Kidney epithelial cell (primary cell): Measurements from ENCODE around the gene EXOSC7. TPM values are rescaled to one million over a fixed set of nuclear protein-coding genes. Genes with fewer than 3 reads are reported as not detected.

Experiments used
- DNase-seq: peaks from one replicate; pipeline ENCODE4 v3.0.0-alpha.2; 2010; ENCODE audit warnings: low read depth
- H3K27me3 ChIP-seq: 2 replicates; pipeline ENCODE4 v1.6.0; 2011; ENCODE audit warnings: low read length; ENCODE audit not compliant: control insufficient read depth, insufficient read depth
- H3K36me3 ChIP-seq: 2 replicates; pipeline ENCODE4 v1.5.1; 2011; ENCODE audit warnings: low read length; ENCODE audit not compliant: control insufficient read depth, insufficient read depth
- H3K4me3 ChIP-seq: 2 replicates; pipeline ENCODE4 v1.5.1; 2011; ENCODE audit warnings: low read depth, mild to moderate bottlenecking, control low read depth, low read length
- total RNA-seq: library from RNA; depleted of rRNA; stranded (reverse); fragments of >200 nt; gene quantifications from 2 replicates; pipeline ENCODE4 v1.2.3, GENCODE V29; 2015
- TF ChIP-seq, protein P1 (sequence below): IDR thresholded peaks from 2 replicates; pipeline ENCODE4 v1.5.1; 2011; ENCODE audit warnings: mild to moderate bottlenecking, moderate library complexity, low read length, control low read depth, inconsistent platforms; ENCODE audit not compliant: insufficient read depth, poor library complexity, severe bottlenecking

The EXOSC7 gene
- total RNA-seq, 1 donor from 2014 or later, result 64.8 TPM

DNA sequence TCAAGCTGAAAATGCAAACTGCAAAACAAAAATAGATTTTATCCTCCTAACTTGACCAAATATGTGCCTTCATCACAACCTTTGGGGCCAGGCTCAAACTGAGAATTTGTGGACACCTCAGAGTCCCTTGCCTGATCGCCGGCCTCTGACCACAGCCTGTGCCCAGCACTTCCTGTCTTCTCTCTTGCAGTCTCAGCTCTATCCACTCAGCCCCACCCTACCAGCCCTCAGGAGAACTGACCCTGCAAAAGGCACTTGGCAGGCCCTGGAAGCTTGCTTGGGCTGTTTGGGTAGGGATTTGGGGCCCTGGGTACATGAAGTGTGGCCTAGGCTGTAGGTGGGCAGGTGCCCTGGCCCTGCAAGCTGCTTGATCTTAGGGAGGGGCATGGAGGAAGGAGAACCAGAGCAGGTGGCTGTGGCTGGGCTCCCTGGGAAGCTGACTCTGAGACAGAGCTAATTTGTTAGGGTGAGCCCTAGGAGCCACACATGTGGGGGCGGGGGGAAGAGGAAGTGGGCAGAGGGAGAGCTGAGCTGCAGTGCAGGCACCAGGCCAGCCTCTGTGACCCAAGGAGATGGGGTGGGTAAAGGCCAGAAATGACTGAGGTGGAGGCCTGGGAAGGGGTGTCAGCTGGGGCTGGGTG is 58.7 kb downstream of the EXOSC7 start:
- DNase-seq, result no peak
- H3K36me3 ChIP-seq, result no peaks in the 10 kb centered on the region
- TF ChIP-seq, protein P1, sequence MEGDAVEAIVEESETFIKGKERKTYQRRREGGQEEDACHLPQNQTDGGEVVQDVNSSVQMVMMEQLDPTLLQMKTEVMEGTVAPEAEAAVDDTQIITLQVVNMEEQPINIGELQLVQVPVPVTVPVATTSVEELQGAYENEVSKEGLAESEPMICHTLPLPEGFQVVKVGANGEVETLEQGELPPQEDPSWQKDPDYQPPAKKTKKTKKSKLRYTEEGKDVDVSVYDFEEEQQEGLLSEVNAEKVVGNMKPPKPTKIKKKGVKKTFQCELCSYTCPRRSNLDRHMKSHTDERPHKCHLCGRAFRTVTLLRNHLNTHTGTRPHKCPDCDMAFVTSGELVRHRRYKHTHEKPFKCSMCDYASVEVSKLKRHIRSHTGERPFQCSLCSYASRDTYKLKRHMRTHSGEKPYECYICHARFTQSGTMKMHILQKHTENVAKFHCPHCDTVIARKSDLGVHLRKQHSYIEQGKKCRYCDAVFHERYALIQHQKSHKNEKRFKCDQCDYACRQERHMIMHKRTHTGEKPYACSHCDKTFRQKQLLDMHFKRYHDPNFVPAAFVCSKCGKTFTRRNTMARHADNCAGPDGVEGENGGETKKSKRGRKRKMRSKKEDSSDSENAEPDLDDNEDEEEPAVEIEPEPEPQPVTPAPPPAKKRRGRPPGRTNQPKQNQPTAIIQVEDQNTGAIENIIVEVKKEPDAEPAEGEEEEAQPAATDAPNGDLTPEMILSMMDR, result no peak
- H3K27me3 ChIP-seq, result no peaks in the 10 kb centered on the region
- no peak overlapping the region for H3K4me3 ChIP-seq

DNA sequence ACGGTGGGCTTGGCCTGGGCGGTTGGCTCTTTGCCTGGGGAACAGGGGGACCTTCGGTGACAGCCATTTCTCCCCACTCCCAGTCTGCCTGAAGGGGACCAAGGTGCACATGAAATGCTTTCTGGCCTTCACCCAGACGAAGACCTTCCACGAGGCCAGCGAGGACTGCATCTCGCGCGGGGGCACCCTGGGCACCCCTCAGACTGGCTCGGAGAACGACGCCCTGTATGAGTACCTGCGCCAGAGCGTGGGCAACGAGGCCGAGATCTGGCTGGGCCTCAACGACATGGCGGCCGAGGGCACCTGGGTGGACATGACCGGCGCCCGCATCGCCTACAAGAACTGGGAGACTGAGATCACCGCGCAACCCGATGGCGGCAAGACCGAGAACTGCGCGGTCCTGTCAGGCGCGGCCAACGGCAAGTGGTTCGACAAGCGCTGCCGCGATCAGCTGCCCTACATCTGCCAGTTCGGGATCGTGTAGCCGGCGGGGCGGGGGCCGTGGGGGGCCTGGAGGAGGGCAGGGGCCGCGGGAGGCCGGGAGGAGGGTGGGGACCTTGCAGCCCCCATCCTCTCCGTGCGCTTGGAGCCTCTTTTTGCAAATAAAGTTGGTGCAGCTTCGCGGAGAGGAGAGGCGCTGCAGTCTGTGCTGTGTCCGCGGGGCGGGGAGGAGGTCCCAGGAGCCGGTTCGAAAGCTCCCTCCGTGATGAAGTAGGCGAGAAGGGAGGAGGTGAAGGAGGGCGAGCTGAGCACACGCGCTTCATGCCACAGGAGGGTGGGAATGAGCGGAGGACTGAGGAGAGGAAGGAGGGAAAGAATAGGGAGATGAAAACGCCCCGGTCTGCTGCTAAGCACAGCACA is 59.6 kb downstream of the EXOSC7 start:
- TF ChIP-seq, protein P1, result no peak
- no peaks in the 10 kb centered on the region for H3K27me3 ChIP-seq
- no peak for DNase-seq
- no peaks in the 10 kb centered on the region for H3K36me3 ChIP-seq
- H3K4me3 ChIP-seq, result peak overlapping the region; percentile 29

DNA sequence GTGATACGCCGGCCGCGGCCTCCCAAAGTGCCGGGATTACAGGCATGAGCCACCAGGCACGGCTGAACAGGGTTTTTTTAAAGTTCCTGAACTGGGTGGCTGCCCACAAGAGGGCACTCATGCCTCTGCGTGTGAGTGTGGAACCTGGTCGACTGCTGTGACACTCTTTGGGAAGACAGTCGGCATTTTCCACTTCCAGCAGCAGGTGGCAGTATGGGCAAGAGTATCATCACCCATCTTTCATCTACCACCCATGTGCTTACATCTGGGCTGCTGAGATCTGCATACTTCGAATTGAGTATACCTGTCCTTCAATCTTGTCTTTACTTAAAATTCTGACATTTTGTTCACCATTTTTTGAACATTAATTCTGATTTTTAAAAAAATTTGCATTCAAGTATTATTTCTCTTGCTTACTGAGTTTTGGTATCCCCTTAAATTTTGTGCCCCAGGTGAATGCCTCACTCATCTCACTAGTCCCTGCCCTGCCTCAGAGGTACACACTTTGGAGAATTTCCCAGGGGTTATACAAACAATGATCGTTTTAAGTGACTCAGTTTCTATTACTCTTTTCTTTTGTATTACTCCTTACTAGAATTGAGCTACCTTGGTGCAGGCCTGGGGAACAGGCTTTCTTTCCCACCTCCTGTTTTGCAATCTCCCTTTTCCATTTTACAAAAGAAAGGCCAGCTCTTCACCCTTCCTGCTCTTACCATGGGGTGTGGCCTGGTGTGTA is 61.8 kb downstream of the EXOSC7 start:
- TF ChIP-seq, protein P1, result peak; percentile 90
- H3K4me3 ChIP-seq, result no peak overlapping the region
- H3K36me3 ChIP-seq, result no peaks in the 10 kb centered on the region
- H3K27me3 ChIP-seq, result no peaks in the 10 kb centered on the region
- DNase-seq, result peak; percentile 74

DNA sequence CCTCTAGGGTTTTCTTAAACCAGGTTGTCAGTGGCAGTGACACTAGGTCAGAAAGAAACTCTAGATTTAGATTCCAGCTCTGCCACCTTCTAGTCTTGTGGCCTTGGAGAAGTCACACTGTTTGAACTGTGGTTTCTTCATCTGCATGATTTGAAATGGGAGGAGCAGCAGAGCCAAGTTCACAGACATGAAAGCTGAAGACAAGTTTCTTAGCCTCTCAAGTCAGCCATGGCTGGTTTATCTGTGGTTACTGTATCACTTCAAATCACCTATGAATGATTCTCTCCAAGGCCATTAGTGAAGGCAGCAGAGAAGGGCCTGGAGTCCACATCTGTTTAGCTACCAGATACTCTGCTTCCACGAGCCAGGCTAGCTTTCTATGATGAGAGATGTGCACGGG is 65.6 kb downstream of the EXOSC7 start:
- Histone ChIP-seq H3K27me3 (no peaks in the 10 kb centered on the region), H3K4me3 (no peak overlapping the region), H3K36me3 (no peaks in the 10 kb centered on the region)
- no peak for DNase-seq
- TF ChIP-seq, protein P1, result no peak

DNA sequence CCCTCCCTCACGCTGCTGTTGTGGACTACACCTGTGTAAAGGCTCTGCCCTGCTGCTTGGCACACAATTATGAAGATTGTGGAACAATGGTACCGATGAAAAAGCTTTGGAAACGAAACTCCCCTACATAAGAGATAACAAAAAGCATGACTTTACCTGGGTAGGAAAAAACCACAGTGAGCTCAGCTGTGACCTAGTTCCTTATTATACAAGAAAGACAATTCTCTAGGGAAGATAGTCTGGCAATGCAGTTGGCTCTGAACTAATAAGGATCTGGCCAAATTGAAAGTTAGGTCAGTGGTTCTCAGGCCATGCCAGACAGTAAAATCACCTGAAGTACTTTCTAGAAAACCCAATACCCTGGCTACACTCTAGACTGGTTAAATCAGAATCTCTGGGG is 66.1 kb downstream of the EXOSC7 start:
- TF ChIP-seq, protein P1, result no peak
- Histone ChIP-seq H3K27me3 (no peaks in the 10 kb centered on the region), H3K36me3 (no peaks in the 10 kb centered on the region), H3K4me3 (no peak overlapping the region)
- DNase-seq, result no peak
